ENCODE data around the gene RHD.
A peak's percentile ranks its signal among the peaks of the same experiment; 100 is the strongest.
"Not testable (repeated sequence)": the region's sequence is repeated elsewhere in the genome, so short reads cannot be mapped to it uniquely, and the experiment has no call there.

The RHD gene

GRCh38 chr1:25308168-25308567, 35.9 kb downstream of the RHD start:
- not testable (repeated sequence) for DNase-seq (ENCODE audit: low spot score)

DNA sequence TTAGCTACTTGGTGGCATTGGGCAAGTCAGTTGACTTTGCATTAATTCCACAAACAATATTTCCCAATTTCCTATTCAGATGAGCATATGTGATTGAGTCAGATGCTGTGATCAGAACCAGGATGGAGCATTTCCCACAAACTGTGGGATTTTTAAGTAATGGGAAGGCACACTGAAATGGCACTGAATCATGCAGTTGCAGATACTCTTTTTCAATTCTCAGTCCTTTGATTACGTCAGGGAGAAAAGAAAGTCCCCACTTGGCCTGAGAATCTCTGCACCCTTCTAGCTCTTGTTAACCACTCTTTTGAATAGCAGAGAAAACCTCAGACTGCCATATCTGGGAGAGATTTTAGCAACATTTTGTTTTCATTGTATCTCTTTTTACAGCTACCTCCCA, 36.8 kb downstream of the RHD start:
- not testable (repeated sequence) for DNase-seq (ENCODE audit: low spot score)

DNA sequence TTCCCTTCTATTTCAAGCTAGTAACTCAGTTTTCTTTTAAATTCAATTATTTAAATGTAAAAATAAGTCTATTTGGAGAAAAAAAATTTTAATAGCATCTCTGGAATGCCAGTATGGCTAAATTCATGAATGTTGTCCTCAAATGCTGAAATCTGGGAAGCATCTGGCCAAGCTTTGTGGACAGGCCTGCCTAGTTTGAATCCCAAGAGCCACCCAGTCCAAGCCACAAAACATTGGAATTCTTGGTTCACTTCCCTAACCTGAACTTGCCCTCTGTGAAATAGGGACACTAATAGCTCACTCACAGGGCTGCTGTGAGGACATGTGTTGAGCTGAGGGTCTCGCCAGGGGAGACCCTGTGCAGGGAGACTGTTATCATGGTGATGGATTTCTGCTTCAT, 37.2 kb downstream of the RHD start:
- DNase-seq (ENCODE audit: low spot score), result not testable (repeated sequence)

DNA sequence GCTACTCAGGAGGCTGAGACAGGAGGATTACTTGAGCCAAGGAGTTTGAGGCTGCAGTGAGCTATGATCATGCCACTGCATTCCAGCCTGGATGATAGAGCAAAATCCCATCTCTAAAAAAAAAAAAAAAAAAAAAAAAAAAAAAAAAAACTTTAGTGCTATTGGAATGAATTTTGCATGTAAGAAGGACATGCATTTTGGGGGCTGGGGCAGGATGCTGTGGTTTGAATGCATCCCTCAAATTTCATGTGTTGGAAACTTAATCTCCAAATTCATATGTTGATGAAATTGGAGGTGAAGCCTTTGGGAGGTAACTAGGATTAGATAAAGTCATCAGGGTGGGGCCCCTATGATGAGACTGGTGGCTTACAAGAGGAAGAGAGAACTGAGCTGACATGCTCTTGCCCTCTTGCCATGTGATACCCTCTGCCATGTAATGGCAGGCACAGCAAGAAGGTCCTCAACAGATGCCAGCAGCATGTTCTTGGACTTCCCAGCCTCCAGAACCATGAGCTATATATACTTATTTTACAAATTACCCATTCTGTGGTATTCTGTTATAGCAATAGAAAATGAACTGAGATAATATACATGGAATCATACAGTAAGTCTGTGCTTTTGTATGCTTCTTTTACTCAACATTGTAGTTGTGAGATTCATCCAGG, 40.6 kb downstream of the RHD start:
- not testable (repeated sequence) for DNase-seq (ENCODE audit: low spot score)

DNA sequence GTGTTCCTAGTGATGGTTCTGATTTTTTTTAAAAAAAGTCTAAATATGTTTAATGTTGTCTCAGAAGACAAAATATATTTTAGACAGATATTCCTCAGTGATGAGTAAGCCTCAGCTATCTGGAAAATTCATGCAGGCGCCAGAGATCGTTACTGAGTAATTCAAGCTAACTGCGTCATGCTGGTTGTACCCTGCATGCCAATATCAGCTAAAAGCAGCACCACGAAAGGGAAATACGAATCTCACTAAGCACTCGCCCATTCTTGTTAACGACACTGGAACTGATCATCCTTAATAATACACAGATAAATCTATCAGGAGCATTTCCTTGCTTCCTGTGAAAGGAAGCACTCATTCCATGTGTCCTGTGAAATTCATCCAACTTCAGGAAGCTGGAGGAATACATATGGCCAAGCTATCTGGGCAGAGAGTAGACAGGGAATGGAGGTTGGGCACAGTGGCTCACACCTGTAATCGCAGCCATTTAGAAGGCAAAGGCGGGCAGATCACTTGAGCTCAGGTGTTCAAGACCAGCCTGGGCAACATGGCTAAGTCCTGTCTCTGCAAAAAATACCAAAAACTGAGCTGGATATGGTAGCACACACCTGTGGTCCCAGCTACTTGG, 48.1 kb downstream of the RHD start:
- not testable (repeated sequence) for DNase-seq (ENCODE audit: low spot score)

DNA sequence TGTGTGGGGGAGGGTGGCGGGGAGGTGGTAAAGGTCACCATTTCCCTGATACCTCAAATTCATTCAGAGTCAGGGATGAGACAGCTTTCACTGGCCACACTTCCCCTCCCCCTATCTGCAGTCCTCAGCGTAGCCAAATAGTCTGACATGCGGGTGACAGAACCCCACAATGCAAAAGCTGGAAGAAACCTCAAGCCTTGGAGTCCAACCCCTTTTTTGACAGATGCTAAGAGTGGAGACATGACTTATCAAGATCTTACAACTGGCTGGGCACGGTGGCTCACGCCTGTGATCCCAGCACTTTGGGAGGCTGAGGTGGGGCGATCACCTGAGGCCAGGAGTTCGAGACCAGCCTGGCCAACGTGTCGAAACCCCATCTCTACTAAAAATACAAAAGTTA, 49.8 kb downstream of the RHD start:
- DNase-seq (ENCODE audit: low spot score), result not testable (repeated sequence)

GRCh38 chr1:25324407-25324806, 52.1 kb downstream of the RHD start:
- DNase-seq (ENCODE audit: low spot score), result not testable (repeated sequence)

- DNase-seq (ENCODE audit: low spot score), result not testable (repeated sequence)
Measured at GRCh38 chr1:25327864-25328790, 55.8 kb downstream of the RHD start.

DNA sequence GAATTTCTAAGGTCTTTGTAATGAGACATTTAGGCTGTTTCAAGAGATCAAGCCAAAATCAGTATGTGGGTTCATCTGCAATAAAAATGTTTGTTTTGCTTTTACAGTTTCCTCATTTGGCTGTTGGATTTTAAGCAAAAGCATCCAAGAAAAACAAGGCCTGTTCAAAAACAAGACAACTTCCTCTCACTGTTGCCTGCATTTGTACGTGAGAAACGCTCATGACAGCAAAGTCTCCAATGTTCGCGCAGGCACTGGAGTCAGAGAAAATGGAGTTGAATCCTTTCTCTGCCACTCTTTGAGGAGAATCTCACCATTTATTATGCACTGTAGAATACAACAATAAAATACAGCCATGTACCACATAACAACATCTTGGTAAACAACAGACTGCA, 56.5 kb downstream of the RHD start:
- DNase-seq (ENCODE audit: low spot score), result not testable (repeated sequence)

GRCh38 chr1:25329336-25329735, 57.0 kb downstream of the RHD start:
- DNase-seq (ENCODE audit: low spot score), result not testable (repeated sequence)

DNA sequence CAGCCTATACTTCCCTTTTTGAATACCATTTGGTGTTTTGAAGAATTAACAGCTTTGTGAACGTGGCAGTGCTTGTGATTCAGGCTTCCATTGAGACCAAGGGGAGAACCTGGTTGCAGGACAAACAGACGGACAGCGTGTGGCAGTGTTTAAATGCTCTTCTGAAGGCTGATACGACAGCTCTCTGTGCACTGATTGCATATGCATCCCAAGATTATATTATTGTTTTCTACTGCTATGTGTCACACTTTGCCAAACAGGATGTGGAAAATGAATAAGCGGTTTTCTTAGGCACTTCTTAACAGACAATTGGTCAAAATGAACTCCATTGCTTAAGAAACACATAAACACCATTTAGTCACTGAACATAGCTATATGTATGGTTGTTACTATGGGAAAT, 57.6 kb downstream of the RHD start:
- not testable (repeated sequence) for DNase-seq (ENCODE audit: low spot score)

GRCh38 chr1:25336922-25337354, 64.6 kb downstream of the RHD start:
- peak; percentile 9 for DNase-seq (ENCODE audit: low spot score)

DNA sequence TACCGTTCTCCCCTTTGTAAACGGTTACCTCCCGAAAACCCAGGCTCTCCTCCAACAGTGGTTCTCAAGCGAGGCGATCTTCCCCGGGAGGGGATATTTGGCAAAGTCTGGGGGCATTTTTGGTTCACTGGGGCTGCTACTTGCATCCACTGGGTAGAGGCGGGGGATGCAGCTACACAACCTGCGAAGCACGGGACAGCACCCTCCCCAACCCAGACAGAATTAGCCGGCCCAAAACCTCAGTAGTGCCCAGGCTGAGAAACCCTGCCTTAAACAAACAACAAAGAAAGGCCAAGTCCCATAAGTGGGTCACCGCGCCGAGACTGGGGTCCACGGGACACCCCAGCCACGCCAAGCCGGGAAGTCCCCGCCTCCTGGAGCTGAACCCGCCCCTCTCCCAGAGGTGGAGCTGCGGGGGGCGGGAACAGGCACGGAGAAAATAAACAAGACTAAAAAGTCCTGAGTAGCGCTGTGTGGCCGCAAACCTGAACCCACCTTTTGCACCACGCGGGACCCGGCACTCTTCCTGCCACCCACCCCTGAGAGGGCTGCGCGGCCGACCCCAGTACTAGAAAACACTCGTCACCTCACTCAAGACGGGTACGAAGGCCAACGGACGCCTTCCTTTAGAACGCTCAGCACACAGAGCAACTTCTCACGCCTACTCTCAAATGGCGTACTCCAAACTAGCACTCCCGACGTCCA, 65.3 kb downstream of the RHD start:
- DNase-seq (ENCODE audit: low spot score), result not testable (repeated sequence)

DNA sequence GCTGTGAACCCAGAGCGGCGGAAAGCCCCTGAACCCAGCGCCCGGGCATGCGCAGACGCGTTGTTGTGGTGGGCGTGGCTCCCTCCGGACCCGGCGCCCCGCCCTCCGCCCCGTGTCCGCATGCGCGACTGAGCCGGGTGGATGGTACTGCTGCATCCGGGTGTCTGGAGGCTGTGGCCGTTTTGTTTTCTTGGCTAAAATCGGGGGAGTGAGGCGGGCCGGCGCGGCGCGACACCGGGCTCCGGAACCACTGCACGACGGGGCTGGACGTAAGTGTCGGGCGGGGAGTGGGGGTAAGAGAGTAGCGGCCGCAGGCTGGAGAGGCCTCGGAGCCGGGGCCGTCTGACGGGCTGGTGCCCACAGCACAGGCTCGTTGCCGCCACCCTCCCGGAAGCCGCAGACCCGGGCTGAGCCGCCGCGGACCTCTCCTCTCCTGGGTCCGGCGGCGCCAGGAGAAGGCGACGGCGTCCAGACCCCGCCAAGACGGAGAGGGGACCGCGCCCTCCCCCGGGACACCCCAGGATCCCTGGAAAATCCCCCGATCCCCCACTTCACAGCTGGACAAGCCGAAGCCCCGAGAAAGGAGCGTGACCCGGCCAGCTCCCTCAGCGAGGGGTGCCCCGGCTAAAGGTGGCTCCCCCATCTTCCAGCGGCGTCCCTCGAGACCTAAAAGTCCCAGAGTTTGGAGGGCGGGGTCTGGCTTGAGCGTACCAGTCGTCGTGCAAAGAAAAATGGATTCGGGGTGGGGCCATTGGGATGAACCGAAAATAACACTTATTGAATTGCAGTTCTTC, 66.1 kb downstream of the RHD start, which contains the start of gene TMEM50A:
TMEM50A (plus strand) TSS at position 147 of the 794 bp plus-strand sequence. CDS start 2,153 bp downstream, outside the sequence.
- DNase-seq (ENCODE audit: low spot score), result peak; percentile 80

GRCh38 chr1:25338986-25339385, 66.7 kb downstream of the RHD start:
- DNase-seq (ENCODE audit: low spot score), result no peak

DNA sequence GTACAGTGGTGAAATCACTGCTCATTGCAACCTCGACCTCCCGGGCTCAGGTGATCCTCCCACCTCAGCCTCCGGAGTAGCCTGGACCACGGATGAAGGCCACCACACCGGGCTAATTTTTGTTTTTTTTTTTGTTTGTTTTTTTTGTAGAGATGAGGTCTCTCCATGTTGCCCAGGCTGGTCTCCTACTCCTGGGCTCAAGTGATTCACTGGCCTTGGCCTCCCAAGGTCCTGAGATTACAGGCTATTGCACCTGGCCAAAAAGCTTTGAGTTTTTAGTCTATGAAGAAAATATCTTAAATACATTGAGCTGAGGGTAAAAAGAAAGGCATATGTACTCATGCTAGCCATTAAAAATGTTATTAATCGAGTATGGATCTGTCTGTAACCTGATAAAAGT, 69.4 kb downstream of the RHD start:
- no peak for DNase-seq (ENCODE audit: low spot score)

- no peak for DNase-seq (ENCODE audit: low spot score)
Measured at GRCh38 chr1:25342846-25343245, 70.5 kb downstream of the RHD start.

GRCh38 chr1:25343872-25344271, 71.6 kb downstream of the RHD start:
- no peak for DNase-seq (ENCODE audit: low spot score)

- no peak for DNase-seq (ENCODE audit: low spot score)
Measured at GRCh38 chr1:25347556-25347955, 75.2 kb downstream of the RHD start.

- DNase-seq (ENCODE audit: low spot score), result no peak
Measured at GRCh38 chr1:25349606-25350005, 77.3 kb downstream of the RHD start.

- DNase-seq (ENCODE audit: low spot score), result no peak
Measured at GRCh38 chr1:25355841-25356395, 83.6 kb downstream of the RHD start.

Data from HuH-7.5 (cell line).